ENCODE measurements around the gene PRMT9.

Gene PRMT9

GRCh38 chr4:147678796-147679549, 5.0 kb downstream of the PRMT9 start:
- DNase-seq = no peak

GRCh38 chr4:147678106-147678505, 5.9 kb downstream of the PRMT9 start:
- no peak for DNase-seq

- no peak for DNase-seq
Observed at GRCh38 chr4:147674496-147674895, 9.5 kb downstream of the PRMT9 start.

- no peak for DNase-seq
Observed at GRCh38 chr4:147674073-147674472, 9.9 kb downstream of the PRMT9 start.

- DNase-seq = no peak
Observed at GRCh38 chr4:147658501-147658900, 25.5 kb downstream of the PRMT9 start.

GRCh38 chr4:147655639-147656038, 28.3 kb downstream of the PRMT9 start:
- no peak for DNase-seq

- DNase-seq = no peak
Observed at GRCh38 chr4:147651563-147651962, 32.4 kb downstream of the PRMT9 start.

GRCh38 chr4:147648656-147649055, 35.3 kb downstream of the PRMT9 start:
- DNase-seq = no peak

- DNase-seq = no peak
Observed at GRCh38 chr4:147645099-147645498, 38.9 kb downstream of the PRMT9 start.

- no peak for DNase-seq
Observed at GRCh38 chr4:147644471-147644870, 39.5 kb downstream of the PRMT9 start.

GRCh38 chr4:147643616-147644015, 40.3 kb downstream of the PRMT9 start:
- DNase-seq = no peak

GRCh38 chr4:147640331-147640730, 43.6 kb downstream of the PRMT9 start:
- no peak for DNase-seq

GRCh38 chr4:147639388-147639787, 44.6 kb downstream of the PRMT9 start:
- DNase-seq = no peak

GRCh38 chr4:147638942-147639341, 45.0 kb downstream of the PRMT9 start:
- DNase-seq = no peak

- DNase-seq = no peak
Observed at GRCh38 chr4:147638365-147638764, 45.6 kb downstream of the PRMT9 start.

GRCh38 chr4:147635348-147635747, 48.6 kb downstream of the PRMT9 start:
- no peak for DNase-seq

- DNase-seq = no peak
Observed at GRCh38 chr4:147633643-147634042, 50.3 kb downstream of the PRMT9 start.

GRCh38 chr4:147633113-147633512, 50.9 kb downstream of the PRMT9 start:
- no peak for DNase-seq

GRCh38 chr4:147629783-147630730, 53.9 kb downstream of the PRMT9 start:
- DNase-seq = no peak

GRCh38 chr4:147628415-147628814, 55.5 kb downstream of the PRMT9 start:
- DNase-seq = no peak

GRCh38 chr4:147626903-147627302, 57.1 kb downstream of the PRMT9 start:
- no peak for DNase-seq

- DNase-seq = no peak
Observed at GRCh38 chr4:147625733-147626132, 58.2 kb downstream of the PRMT9 start.

- no peak for DNase-seq
Observed at GRCh38 chr4:147620315-147620714, 63.6 kb downstream of the PRMT9 start.

Measured in NCI-H187 treated with DMSO at 0.1 percent for 48 hours (cell line).